Neural cell (in vitro differentiated cells): ENCODE results near the gene SGCD. TPM values are rescaled to one million over a fixed set of nuclear protein-coding genes. Genes with fewer than 3 reads are reported as not detected.

Experiments
- H2AFZ ChIP-seq: fragments of 200-600, 300-800 bp; sonication (generic), shearing (Covaris generic); 2 replicates; pipeline ENCODE4 v1.6.0; 2014; ENCODE audit warnings: low read depth, mild to moderate bottlenecking, antibody characterized with exemption, low read length, moderate library complexity
- H3F3A ChIP-seq: fragments of 200-600 bp; shearing (Covaris generic); 2 replicates; pipeline ENCODE4 v1.6.1; 2016; ENCODE audit warnings: mild to moderate bottlenecking, moderate library complexity, mixed read lengths, antibody characterized with exemption, low read length; ENCODE audit not compliant: insufficient read depth, poor library complexity, severe bottlenecking
- H3K27ac ChIP-seq: fragments of 200-600, 300-800 bp; sonication (generic), shearing (Covaris generic); 2 replicates; pipeline ENCODE4 v1.5.1; 2014; ENCODE audit warnings: mild to moderate bottlenecking, low read length, moderate library complexity
- H3K27me3 ChIP-seq: fragments of 300-800, 200-600 bp; sonication (generic), shearing (Covaris generic); 2 replicates; pipeline ENCODE4 v1.6.0; 2014; ENCODE audit warnings: mild to moderate bottlenecking, low read depth, low read length, moderate library complexity; ENCODE audit not compliant: insufficient read depth
- H3K36me3 ChIP-seq: fragments of 300-800, 200-600 bp; sonication (generic), shearing (Covaris generic); 2 replicates; pipeline ENCODE4 v1.5.1; 2014; ENCODE audit warnings: mild to moderate bottlenecking, antibody characterized with exemption, low read length, moderate library complexity; ENCODE audit not compliant: insufficient read depth
- H3K4me2 ChIP-seq: fragments of 300-800, 200-600 bp; sonication (generic), shearing (Covaris generic); 2 replicates; pipeline ENCODE4 v1.6.0; 2014; ENCODE audit warnings: mild to moderate bottlenecking, low read length
- H3K4me3 ChIP-seq: fragments of 300-800, 200-600 bp; sonication (generic), shearing (Covaris generic); 2 replicates; pipeline ENCODE4 v1.5.1; 2014; ENCODE audit warnings: mild to moderate bottlenecking, low read length, moderate library complexity
- H3K79me2 ChIP-seq: fragments of 200-600 bp; shearing (Covaris generic); replicated peaks from 2 replicates; pipeline ENCODE4 v1.6.0; 2014; ENCODE audit warnings: mild to moderate bottlenecking, low read length, moderate library complexity; ENCODE audit not compliant: insufficient read depth
- H3K9ac ChIP-seq: fragments of 300-800, 200-600 bp; sonication (generic), shearing (Covaris generic); 2 replicates; pipeline ENCODE4 v1.6.1; 2016; ENCODE audit warnings: mild to moderate bottlenecking, low read length, mixed read lengths
- H3K9me2 ChIP-seq: fragments of 200-600 bp; shearing (Covaris generic); 2 replicates; pipeline ENCODE4 v1.6.1; 2016; ENCODE audit warnings: mild to moderate bottlenecking, low read length, mixed read lengths; ENCODE audit not compliant: insufficient read depth
- H3K9me3 ChIP-seq: fragments of 200-600, 300-800 bp; sonication (generic), shearing (Covaris generic); 2 replicates; pipeline ENCODE4 v1.6.1; 2016; ENCODE audit warnings: mild to moderate bottlenecking, mixed run types, low read length, moderate library complexity, mixed read lengths
- H4K20me1 ChIP-seq: fragments of 200-600 bp; shearing (Covaris generic); 2 replicates; pipeline ENCODE4 v1.6.1; 2016; ENCODE audit warnings: mild to moderate bottlenecking, mixed run types; ENCODE audit not compliant: insufficient read depth
- EP300 ChIP-seq: fragments of 450-650 bp; conservative IDR thresholded peaks from 2 replicates; pipeline ENCODE4 v1.6.1; 2014; ENCODE audit warnings: antibody characterized with exemption, mild to moderate bottlenecking, moderate library complexity; ENCODE audit not compliant: poor library complexity, severe bottlenecking
- EZH2 ChIP-seq: fragments of 200-600, 300-800 bp; shearing (Covaris generic), sonication (generic); IDR thresholded peaks from 2 replicates; pipeline ENCODE4 v1.6.1; 2014; ENCODE audit warnings: antibody characterized with exemption, low read length, borderline replicate concordance, mild to moderate bottlenecking; ENCODE audit not compliant: insufficient read depth, poor library complexity, severe bottlenecking
- MXI1 ChIP-seq: fragments of 450-650 bp; conservative IDR thresholded peaks from 2 replicates; pipeline ENCODE4 v1.6.1; 2014; ENCODE audit warnings: antibody characterized with exemption, mild to moderate bottlenecking; ENCODE audit not compliant: poor library complexity, severe bottlenecking
- POLR2AphosphoS5 ChIP-seq: IDR thresholded peaks from 2 replicates; pipeline ENCODE4 v1.6.1; 2012
- RAD21 ChIP-seq: fragments of 450-650 bp; conservative IDR thresholded peaks from 2 replicates; pipeline ENCODE4 v1.6.1; 2014; ENCODE audit warnings: antibody characterized with exemption, mild to moderate bottlenecking, moderate library complexity
- SMC3 ChIP-seq: fragments of 450-650 bp; conservative IDR thresholded peaks from 2 replicates; pipeline ENCODE4 v1.6.1; 2014; ENCODE audit warnings: antibody characterized with exemption, mild to moderate bottlenecking, moderate library complexity; ENCODE audit not compliant: poor library complexity
- TAF1 ChIP-seq: IDR thresholded peaks from 2 replicates; pipeline ENCODE4 v1.6.1; 2012; ENCODE audit warnings: low read depth
- polyA plus RNA-seq: library from polyadenylated mRNA; depleted of rRNA; stranded (reverse); fragments of >200 nt; gene quantifications from 2 replicates; pipeline ENCODE4 v1.2.3, GENCODE V29; 2014
- TF ChIP-seq, protein P1 (sequence below): IDR thresholded peaks from 2 replicates; pipeline ENCODE4 v1.6.1; 2012; ENCODE audit warnings: borderline replicate concordance
- TF ChIP-seq, protein P2 (sequence below): fragments of 450-650 bp; IDR thresholded peaks from 2 replicates; pipeline ENCODE4 v1.5.1; 2014; ENCODE audit warnings: antibody characterized with exemption, mild to moderate bottlenecking, moderate library complexity; ENCODE audit not compliant: poor library complexity, severe bottlenecking

SGCD gene
- polyA plus RNA-seq, 1 donor from 2014 or later, result 3.4 TPM

DNA sequence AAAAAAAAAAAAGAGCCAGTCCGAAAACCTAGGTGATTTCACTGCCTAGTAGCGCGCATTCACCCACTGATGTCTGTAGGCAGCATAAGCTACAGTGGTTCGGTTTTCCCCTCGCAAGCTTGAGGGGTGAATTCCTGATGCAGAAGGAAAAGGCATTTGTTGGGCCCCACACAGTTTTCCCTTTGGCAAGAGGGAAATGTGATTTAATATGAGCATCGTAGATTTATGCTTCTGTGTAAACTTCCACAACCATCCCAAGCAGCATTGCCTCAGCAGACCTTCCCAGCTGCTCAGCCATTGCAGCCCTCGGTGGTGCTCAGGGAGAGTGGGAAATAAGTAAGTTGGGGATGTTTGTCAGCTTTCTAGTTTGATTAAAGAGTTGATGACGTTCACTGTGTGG lies 291.6 kb downstream of the SGCD start:
- TF ChIP-seq MXI1 (no peak), TAF1 (no peak), EP300 (no peak), SMC3 (no peak), RAD21 (no peak), EZH2 (no peak), POLR2AphosphoS5 (no peak)
- TF ChIP-seq, protein P1, sequence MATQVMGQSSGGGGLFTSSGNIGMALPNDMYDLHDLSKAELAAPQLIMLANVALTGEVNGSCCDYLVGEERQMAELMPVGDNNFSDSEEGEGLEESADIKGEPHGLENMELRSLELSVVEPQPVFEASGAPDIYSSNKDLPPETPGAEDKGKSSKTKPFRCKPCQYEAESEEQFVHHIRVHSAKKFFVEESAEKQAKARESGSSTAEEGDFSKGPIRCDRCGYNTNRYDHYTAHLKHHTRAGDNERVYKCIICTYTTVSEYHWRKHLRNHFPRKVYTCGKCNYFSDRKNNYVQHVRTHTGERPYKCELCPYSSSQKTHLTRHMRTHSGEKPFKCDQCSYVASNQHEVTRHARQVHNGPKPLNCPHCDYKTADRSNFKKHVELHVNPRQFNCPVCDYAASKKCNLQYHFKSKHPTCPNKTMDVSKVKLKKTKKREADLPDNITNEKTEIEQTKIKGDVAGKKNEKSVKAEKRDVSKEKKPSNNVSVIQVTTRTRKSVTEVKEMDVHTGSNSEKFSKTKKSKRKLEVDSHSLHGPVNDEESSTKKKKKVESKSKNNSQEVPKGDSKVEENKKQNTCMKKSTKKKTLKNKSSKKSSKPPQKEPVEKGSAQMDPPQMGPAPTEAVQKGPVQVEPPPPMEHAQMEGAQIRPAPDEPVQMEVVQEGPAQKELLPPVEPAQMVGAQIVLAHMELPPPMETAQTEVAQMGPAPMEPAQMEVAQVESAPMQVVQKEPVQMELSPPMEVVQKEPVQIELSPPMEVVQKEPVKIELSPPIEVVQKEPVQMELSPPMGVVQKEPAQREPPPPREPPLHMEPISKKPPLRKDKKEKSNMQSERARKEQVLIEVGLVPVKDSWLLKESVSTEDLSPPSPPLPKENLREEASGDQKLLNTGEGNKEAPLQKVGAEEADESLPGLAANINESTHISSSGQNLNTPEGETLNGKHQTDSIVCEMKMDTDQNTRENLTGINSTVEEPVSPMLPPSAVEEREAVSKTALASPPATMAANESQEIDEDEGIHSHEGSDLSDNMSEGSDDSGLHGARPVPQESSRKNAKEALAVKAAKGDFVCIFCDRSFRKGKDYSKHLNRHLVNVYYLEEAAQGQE, result no peak
- TF ChIP-seq, protein P2, sequence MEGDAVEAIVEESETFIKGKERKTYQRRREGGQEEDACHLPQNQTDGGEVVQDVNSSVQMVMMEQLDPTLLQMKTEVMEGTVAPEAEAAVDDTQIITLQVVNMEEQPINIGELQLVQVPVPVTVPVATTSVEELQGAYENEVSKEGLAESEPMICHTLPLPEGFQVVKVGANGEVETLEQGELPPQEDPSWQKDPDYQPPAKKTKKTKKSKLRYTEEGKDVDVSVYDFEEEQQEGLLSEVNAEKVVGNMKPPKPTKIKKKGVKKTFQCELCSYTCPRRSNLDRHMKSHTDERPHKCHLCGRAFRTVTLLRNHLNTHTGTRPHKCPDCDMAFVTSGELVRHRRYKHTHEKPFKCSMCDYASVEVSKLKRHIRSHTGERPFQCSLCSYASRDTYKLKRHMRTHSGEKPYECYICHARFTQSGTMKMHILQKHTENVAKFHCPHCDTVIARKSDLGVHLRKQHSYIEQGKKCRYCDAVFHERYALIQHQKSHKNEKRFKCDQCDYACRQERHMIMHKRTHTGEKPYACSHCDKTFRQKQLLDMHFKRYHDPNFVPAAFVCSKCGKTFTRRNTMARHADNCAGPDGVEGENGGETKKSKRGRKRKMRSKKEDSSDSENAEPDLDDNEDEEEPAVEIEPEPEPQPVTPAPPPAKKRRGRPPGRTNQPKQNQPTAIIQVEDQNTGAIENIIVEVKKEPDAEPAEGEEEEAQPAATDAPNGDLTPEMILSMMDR, result no peak
- H3K9ac ChIP-seq, result no peak overlapping the region
- H3K4me2 ChIP-seq, result no peak overlapping the region
- H3K27me3 ChIP-seq, result no peaks in the 10 kb centered on the region
- H4K20me1 ChIP-seq, result no peaks in the 10 kb centered on the region
- no peak overlapping the region for H2AFZ ChIP-seq
- no peaks in the 10 kb centered on the region for H3K9me3 ChIP-seq
- H3K79me2 ChIP-seq, result no peaks in the 10 kb centered on the region
- H3K27ac ChIP-seq, result no peak overlapping the region
- no peaks in the 10 kb centered on the region for H3F3A ChIP-seq
- H3K9me2 ChIP-seq, result no peaks in the 10 kb centered on the region
- H3K36me3 ChIP-seq, result no peaks in the 10 kb centered on the region
- no peak overlapping the region for H3K4me3 ChIP-seq

DNA sequence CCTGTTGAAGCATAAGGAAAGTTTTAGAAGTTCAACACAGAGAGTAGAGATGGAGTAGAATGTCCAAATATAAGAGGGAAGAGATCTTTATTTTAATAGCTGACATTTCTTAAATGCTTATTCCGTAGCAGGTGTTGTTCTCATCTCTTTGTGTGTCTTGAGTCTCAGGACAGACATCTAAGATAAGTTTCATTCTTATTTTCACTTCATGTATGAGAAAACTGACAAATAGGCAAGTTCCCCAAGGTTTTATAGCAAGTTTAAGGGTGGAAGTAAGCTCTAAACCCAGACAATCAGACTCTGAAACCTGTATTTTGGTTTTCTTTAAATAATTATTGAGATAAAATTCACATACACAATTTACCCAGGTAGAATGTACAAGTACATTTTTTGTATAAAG lies 294.8 kb downstream of the SGCD start:
- no peak overlapping the region for H3K9ac ChIP-seq
- no peak for TF ChIP-seq RAD21
- no peak overlapping the region for H3K27ac ChIP-seq
- H3K9me3 ChIP-seq, result no peaks in the 10 kb centered on the region
- no peaks in the 10 kb centered on the region for H4K20me1 ChIP-seq
- H2AFZ ChIP-seq, result no peak overlapping the region
- no peak overlapping the region for H3K4me3 ChIP-seq
- no peaks in the 10 kb centered on the region for H3K79me2 ChIP-seq
- no peaks in the 10 kb centered on the region for H3K36me3 ChIP-seq
- no peaks in the 10 kb centered on the region for H3K9me2 ChIP-seq
- no peaks in the 10 kb centered on the region for H3F3A ChIP-seq
- H3K27me3 ChIP-seq, result no peaks in the 10 kb centered on the region
- no peak overlapping the region for H3K4me2 ChIP-seq

DNA sequence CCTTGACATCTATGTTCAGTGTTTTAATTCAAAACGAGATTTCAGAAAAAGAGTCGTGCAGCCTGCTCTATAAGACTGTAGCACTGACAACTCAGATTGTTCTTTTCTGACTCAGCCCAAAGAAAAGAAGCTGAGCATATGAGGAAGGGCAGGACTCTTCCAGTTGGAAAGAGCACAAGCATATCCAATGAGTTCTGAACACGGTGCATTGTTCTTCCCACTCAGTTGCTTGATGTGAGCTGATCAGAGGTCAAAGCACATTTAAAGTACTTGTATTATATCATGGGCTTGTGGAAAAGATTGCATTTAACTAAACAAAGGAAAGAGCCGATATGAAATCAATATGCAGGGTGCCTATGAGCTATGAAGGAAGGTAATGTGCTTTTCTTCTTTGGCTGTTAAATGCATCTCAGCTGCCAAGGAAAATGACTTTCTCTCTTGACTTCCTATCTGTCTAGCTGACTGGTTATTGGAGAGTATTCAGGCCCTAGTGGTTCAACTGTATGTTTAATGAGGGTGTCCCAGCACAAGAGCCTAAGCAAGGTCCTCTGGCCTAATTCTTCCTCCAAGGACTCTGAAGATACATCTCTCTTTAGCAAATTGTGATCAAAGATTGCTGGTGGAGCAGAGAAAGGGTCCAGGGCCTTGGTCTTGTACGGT lies 296.5 kb downstream of the SGCD start:
- Histone ChIP-seq H3K27me3 (no peaks in the 10 kb centered on the region), H3K79me2 (no peaks in the 10 kb centered on the region), H3K4me3 (no peak overlapping the region), H3F3A (no peaks in the 10 kb centered on the region), H2AFZ (no peak overlapping the region), H3K9ac (no peak overlapping the region), H3K9me2 (no peaks in the 10 kb centered on the region), H4K20me1 (no peaks in the 10 kb centered on the region), H3K4me2 (no peak overlapping the region), H3K36me3 (no peaks in the 10 kb centered on the region), H3K27ac (no peak overlapping the region), H3K9me3 (no peaks in the 10 kb centered on the region)
- TF ChIP-seq, protein P2, result no peak
- TF ChIP-seq TAF1 (no peak), MXI1 (no peak), EZH2 (no peak), EP300 (no peak), RAD21 (no peak), SMC3 (no peak), POLR2AphosphoS5 (no peak)
- TF ChIP-seq, protein P1, result no peak
